Endothelial cell of umbilical vein (primary cell): ENCODE results near the gene ART5.

Source experiments
- CTCF ChIP-seq, 2 donors: IDR thresholded peaks; 1 replicate in 1 of 2; 2 replicates in 1 of 2; pipeline ENCODE4 v1.5.1; 2011; ENCODE audit warnings: low read length in 2 of 2, mild to moderate bottlenecking in 2 of 2, moderate library complexity in 2 of 2, control low read depth in 1 of 2, inconsistent platforms in 1 of 2, low read depth in 1 of 2; ENCODE audit not compliant: insufficient read depth in 1 of 2; ENCODE audit errors: extremely low read depth in 1 of 2
- EZH2 ChIP-seq: IDR thresholded peaks from 2 replicates; pipeline ENCODE4 v1.6.1; 2012; ENCODE audit warnings: borderline replicate concordance, low read depth, mild to moderate bottlenecking, moderate library complexity, low read length, inconsistent platforms; ENCODE audit not compliant: severe bottlenecking
- GATA2 ChIP-seq: IDR thresholded peaks from 2 replicates; pipeline ENCODE4 v1.7.0; 2011; ENCODE audit warnings: low read depth, mild to moderate bottlenecking, moderate library complexity, mixed read lengths, low read length; ENCODE audit not compliant: insufficient read length, insufficient read depth
- POLR2A ChIP-seq: IDR thresholded peaks from 2 replicates; pipeline ENCODE4 v1.6.1; 2012; ENCODE audit warnings: low read depth, mild to moderate bottlenecking, control low read depth, low read length

- TF ChIP-seq CTCF (IDR thresholded peaks at IDR 0.05; ENCODE audit: extremely low read depth in 1 of 2, insufficient read depth in 1 of 2, low read depth in 1 of 2, low read length in 2 of 2) (no peak), GATA2 (no peak), EZH2 (no peak), POLR2A (no peak)
Observed at GRCh38 chr11:3614742-3615171, 27.0 kb downstream of the ART5 start.
